Medulla oblongata (tissue), 1 donor: ENCODE measurements around the gene AXIN1.

Experiments used
- DNase-seq: peaks from one replicate; pipeline ENCODE4 v3.0.0-alpha.2; 2015; ENCODE audit errors: extremely low spot score

Gene AXIN1

GRCh38 chr16:303760-304505 lies 48.6 kb downstream of the AXIN1 start:
- DNase-seq = no peak

- DNase-seq = no peak
Observed at GRCh38 chr16:301950-302349, 50.6 kb downstream of the AXIN1 start.

GRCh38 chr16:301235-301634 lies 51.3 kb downstream of the AXIN1 start:
- DNase-seq = no peak

- no peak for DNase-seq
Observed at GRCh38 chr16:297832-298231, 54.7 kb downstream of the AXIN1 start.

GRCh38 chr16:296806-297510 lies 55.6 kb downstream of the AXIN1 start:
- no peak for DNase-seq

- DNase-seq = no peak
Observed at GRCh38 chr16:296276-296675, 56.2 kb downstream of the AXIN1 start.

- no peak for DNase-seq
Observed at GRCh38 chr16:293043-293775, 59.3 kb downstream of the AXIN1 start.

- no peak for DNase-seq
Observed at GRCh38 chr16:291539-291938, 61.0 kb downstream of the AXIN1 start.

GRCh38 chr16:290681-291405 lies 61.7 kb downstream of the AXIN1 start:
- DNase-seq = no peak

GRCh38 chr16:290015-290680 lies 62.4 kb downstream of the AXIN1 start:
- DNase-seq = no peak

GRCh38 chr16:289395-289997 lies 63.0 kb downstream of the AXIN1 start:
- DNase-seq = no peak

GRCh38 chr16:287981-288920 lies 64.3 kb downstream of the AXIN1 start:
- no peak for DNase-seq

GRCh38 chr16:287298-287811 lies 65.2 kb downstream of the AXIN1 start:
- no peak for DNase-seq

GRCh38 chr16:286491-287297 lies 65.8 kb downstream of the AXIN1 start:
- DNase-seq = no peak

GRCh38 chr16:285146-286055 lies 67.1 kb downstream of the AXIN1 start:
- DNase-seq = no peak

GRCh38 chr16:284204-285120 lies 68.1 kb downstream of the AXIN1 start:
- DNase-seq = no peak
